KMS-11 (cell line): ENCODE data around the gene ADAM8.
"Not testable (repeated sequence)": the region's sequence is repeated elsewhere in the genome, so short reads cannot be mapped to it uniquely, and the experiment has no call there.

Source experiments
- H2AFZ ChIP-seq: fragments of 200-600 bp; sonication (generic); 2 replicates; pipeline ENCODE4 v1.6.1; 2016; ENCODE audit warnings: antibody characterized with exemption, mixed run types, low read depth
- H3K27ac ChIP-seq: fragments of 200-600 bp; sonication (generic); 2 replicates; pipeline ENCODE4 v1.6.1; 2016; ENCODE audit warnings: mild to moderate bottlenecking, mixed run types
- H3K27me3 ChIP-seq: fragments of 200-600 bp; sonication (generic); 2 replicates; pipeline ENCODE4 v1.6.1; 2017; ENCODE audit warnings: mild to moderate bottlenecking, low read depth, mixed run types, moderate library complexity; ENCODE audit not compliant: insufficient read depth
- H3K36me3 ChIP-seq: fragments of 200-600 bp; sonication (generic); 2 replicates; pipeline ENCODE4 v1.6.1; 2017; ENCODE audit warnings: mild to moderate bottlenecking, mixed run types; ENCODE audit not compliant: insufficient read depth
- H3K4me1 ChIP-seq: fragments of 200-600 bp; sonication (generic); 2 replicates; pipeline ENCODE4 v1.6.1; 2016; ENCODE audit warnings: mild to moderate bottlenecking, low read depth, mixed run types; ENCODE audit not compliant: poor library complexity, severe bottlenecking
- H3K4me2 ChIP-seq: fragments of 200-600 bp; sonication (generic); 2 replicates; pipeline ENCODE4 v1.7.0; 2016; ENCODE audit warnings: mild to moderate bottlenecking, mixed run types
- H3K4me3 ChIP-seq: fragments of 200-600 bp; sonication (generic); IDR thresholded peaks from 2 replicates; pipeline ENCODE4 v1.6.1; 2017; ENCODE audit warnings: low read depth, low read length, mixed read lengths; ENCODE audit not compliant: insufficient read depth
- H3K79me2 ChIP-seq: fragments of 200-600 bp; sonication (generic); 2 replicates; pipeline ENCODE4 v1.6.1; 2016; ENCODE audit warnings: low read depth, mixed run types; ENCODE audit not compliant: insufficient read depth
- H3K9ac ChIP-seq: fragments of 200-600 bp; sonication (generic); 2 replicates; pipeline ENCODE4 v1.6.1; 2016; ENCODE audit warnings: mild to moderate bottlenecking, mixed run types
- H4K20me1 ChIP-seq: fragments of 200-600 bp; sonication (generic); 2 replicates; pipeline ENCODE4 v1.6.1; 2016; ENCODE audit warnings: mild to moderate bottlenecking, mixed run types; ENCODE audit not compliant: insufficient read depth
- TF ChIP-seq, protein P1 (sequence below): fragments of 200-600 bp; sonication (generic); conservative IDR thresholded peaks from 2 replicates; pipeline ENCODE4 v1.6.1; 2017; ENCODE audit warnings: low read depth, mild to moderate bottlenecking, antibody characterized with exemption, low read length, moderate library complexity, mixed read lengths

Gene ADAM8

DNA sequence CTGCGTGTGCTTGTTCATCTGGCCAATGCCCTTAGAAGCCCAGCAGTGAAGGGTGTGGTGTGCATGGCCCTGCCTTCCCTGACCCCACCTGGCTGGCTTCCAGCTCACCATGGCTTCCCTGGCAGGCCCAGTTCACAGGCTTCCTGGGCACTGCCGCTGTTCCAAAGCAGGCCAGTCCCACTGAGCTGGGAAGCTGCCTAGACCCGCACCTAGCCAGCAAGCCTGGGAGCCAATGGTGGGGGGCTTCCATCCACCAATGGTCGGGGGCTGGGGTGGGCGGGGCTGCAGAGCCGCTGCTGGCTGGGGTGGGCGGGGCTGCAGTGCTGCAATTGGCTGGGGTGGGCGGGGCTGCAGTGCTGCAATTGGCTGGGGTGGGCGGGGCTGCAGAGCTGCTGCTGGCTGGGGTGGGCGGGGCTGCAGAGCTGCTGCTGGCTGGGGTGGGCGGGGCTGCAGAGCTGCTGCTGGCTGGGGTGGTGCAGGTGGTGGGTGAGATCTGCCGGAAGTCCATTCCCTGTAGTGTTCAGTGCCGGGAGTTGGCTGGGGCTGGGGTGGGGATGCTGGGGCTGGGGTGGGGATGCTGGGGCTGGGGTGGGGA lies 47.6 kb upstream of the ADAM8 start:
- no peak overlapping the region for H3K9ac ChIP-seq
- H3K4me1 ChIP-seq = no peaks in the 10 kb centered on the region
- no peaks in the 10 kb centered on the region for H4K20me1 ChIP-seq
- H3K4me3 ChIP-seq = no peak overlapping the region
- H3K79me2 ChIP-seq = no peaks in the 10 kb centered on the region
- no peak overlapping the region for H3K27ac ChIP-seq
- H3K27me3 ChIP-seq = peaks cover 20% of the 10 kb centered on the region; the same call in 1 of the 2 replicates
- no peaks in the 10 kb centered on the region for H3K36me3 ChIP-seq
- TF ChIP-seq, protein P1, sequence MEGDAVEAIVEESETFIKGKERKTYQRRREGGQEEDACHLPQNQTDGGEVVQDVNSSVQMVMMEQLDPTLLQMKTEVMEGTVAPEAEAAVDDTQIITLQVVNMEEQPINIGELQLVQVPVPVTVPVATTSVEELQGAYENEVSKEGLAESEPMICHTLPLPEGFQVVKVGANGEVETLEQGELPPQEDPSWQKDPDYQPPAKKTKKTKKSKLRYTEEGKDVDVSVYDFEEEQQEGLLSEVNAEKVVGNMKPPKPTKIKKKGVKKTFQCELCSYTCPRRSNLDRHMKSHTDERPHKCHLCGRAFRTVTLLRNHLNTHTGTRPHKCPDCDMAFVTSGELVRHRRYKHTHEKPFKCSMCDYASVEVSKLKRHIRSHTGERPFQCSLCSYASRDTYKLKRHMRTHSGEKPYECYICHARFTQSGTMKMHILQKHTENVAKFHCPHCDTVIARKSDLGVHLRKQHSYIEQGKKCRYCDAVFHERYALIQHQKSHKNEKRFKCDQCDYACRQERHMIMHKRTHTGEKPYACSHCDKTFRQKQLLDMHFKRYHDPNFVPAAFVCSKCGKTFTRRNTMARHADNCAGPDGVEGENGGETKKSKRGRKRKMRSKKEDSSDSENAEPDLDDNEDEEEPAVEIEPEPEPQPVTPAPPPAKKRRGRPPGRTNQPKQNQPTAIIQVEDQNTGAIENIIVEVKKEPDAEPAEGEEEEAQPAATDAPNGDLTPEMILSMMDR = no peak
- no peak overlapping the region for H3K4me2 ChIP-seq
- H2AFZ ChIP-seq = no peak overlapping the region

DNA sequence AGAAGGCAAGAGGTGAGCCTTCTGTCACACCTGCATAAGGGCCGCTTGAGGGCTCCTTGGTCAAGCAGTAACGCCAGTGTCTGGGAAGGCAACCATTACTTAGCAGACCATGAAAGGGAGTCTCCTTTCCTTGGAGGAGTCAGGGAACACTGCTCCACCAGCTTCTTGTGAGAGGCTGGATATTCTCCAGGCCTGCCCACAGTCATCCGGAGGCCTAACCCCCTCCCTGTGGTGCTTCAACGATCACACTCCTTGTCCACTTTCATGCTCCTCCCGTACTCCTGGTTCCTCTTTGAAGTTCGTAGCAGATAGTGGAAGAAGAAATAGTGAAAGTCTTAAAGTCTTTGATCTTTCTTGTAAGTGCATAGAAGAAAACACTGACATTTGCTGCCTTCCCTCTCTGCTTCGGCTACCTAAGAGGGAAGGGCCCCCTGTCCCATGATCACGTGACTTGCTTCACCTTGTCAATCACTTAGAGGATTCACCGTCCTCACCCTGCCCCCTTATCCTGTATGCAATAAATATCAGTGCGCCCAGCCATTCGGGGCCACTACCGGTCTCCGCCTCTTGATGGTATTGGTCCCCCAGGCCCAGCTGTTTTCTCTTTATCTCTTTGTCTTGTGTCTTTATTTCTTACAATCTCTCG lies 45.5 kb upstream of the ADAM8 start:
- H4K20me1 ChIP-seq, H3K4me2 ChIP-seq, H2AFZ ChIP-seq, H3K36me3 ChIP-seq, H3K4me1 ChIP-seq, H3K4me3 ChIP-seq, H3K9ac ChIP-seq, H3K79me2 ChIP-seq, H3K27ac ChIP-seq: not testable (repeated sequence)
- peaks cover 11% of the 10 kb centered on the region; the same call in 1 of the 2 replicates for H3K27me3 ChIP-seq

DNA sequence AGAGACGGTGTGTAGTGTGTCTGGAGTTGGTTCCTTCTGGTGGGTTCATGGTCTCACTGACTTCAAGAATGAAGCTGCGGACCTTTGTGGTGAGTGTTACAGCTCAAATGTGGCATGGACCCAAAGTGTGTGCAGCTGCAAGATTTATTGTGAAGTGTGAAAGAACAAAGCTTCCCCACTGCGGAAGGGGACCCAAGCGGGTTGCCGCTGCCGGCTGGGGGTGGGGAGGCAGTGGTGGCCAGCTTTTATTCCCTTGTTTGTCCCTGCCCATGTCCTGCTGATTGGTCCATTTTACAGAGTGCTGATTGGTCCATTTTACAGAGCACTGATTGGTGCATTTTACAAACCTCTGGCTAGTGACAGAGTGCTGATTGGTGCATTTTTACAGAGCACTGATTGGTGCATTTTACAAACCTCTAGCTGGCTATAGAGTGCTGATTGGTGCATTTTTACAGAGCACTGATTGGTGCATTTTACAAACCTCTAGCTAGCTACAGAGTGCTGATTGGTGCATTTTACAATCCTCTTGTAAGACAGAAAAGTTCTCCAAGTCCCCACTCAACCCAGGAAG lies 44.3 kb upstream of the ADAM8 start:
- not testable (repeated sequence) for H3K36me3 ChIP-seq, H2AFZ ChIP-seq, H3K27me3 ChIP-seq, H3K4me1 ChIP-seq, H4K20me1 ChIP-seq, H3K4me2 ChIP-seq, H3K27ac ChIP-seq, H3K4me3 ChIP-seq, H3K79me2 ChIP-seq, H3K9ac ChIP-seq

DNA sequence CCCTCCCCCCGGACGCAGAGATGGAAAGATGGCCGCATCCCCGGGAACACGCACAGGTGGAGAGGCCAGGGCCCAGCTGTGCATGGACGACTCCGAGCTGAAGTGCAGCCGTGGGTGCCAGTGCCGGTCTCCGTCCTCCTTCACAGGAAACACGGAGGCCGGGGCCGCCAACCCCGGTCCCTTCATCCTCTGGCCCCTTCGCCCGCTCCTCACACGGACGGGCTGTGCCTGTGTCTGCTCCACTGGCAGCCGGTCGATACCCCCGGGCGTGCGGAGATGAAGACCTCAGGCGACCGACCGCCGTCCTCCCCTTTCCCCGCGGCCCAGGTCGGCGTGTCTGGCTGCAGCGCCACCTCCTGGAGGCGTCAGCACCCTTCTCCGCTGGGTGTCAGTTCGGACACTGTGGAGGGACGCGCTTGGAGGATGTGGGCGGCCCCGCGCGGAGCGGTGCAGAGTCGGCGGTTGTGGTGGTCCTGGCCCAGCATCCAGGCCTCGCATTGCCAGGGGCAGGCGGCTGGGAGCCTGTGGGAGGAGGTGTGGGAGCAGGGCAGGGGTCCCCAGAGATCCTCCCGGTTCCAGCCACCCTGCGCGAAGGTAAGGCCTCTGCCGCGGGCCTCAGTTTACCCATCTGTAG lies 41.9 kb upstream of the ADAM8 start:
- no peak overlapping the region for H3K9ac ChIP-seq
- H3K4me3 ChIP-seq = no peak overlapping the region
- H2AFZ ChIP-seq = peak overlapping the region; percentile 25; the same call in 1 of the 2 replicates
- no peaks in the 10 kb centered on the region for H4K20me1 ChIP-seq
- peaks cover 5% of the 10 kb centered on the region for H3K4me1 ChIP-seq
- TF ChIP-seq, protein P1 = peak; percentile 75
- no peaks in the 10 kb centered on the region for H3K36me3 ChIP-seq
- no peak overlapping the region for H3K27ac ChIP-seq
- peak overlapping the region; percentile 18; the same call in 1 of the 2 replicates for H3K4me2 ChIP-seq
- H3K79me2 ChIP-seq = no peaks in the 10 kb centered on the region
- no peaks in the 10 kb centered on the region for H3K27me3 ChIP-seq

DNA sequence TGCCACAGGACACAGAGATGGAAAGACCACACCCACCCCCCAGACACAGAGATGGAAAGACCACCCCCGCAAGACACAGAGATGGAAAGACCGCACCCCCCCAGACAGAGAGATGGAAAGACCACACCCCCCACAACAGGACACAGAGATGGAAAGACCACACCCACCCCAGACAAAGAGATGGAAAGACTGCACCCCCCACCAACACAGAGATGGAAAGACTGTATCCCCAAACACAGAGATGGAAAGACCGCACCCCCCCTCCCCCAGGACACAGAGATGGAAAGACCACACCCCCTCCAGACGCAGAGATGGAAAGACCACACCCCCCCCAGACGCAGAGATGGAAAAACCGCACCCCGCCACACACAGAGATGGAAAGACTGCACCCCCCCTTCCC lies 40.1 kb upstream of the ADAM8 start:
- TF ChIP-seq, protein P1 = no peak
- no peak overlapping the region for H3K9ac ChIP-seq
- no peaks in the 10 kb centered on the region for H4K20me1 ChIP-seq
- no peaks in the 10 kb centered on the region for H3K79me2 ChIP-seq
- H2AFZ ChIP-seq = no peak overlapping the region
- no peak overlapping the region for H3K27ac ChIP-seq
- H3K4me2 ChIP-seq = no peak overlapping the region
- H3K27me3 ChIP-seq = no peaks in the 10 kb centered on the region
- H3K36me3 ChIP-seq = no peaks in the 10 kb centered on the region
- no peak overlapping the region for H3K4me3 ChIP-seq
- peaks cover 5% of the 10 kb centered on the region for H3K4me1 ChIP-seq
